ENCODE measurements around the gene HLA-DQA1. TPM values are rescaled to one million over a fixed set of nuclear protein-coding genes. Genes with fewer than 3 reads are reported as not detected.
"Not testable (repeated sequence)": the region's sequence is repeated elsewhere in the genome, so short reads cannot be mapped to it uniquely, and the experiment has no call there.

HLA-DQA1 gene
- not detected for polyA plus RNA-seq (2013, experiment 1 of 4)
- 0.41 TPM for polyA plus RNA-seq (2013, experiment 2 of 4)
- polyA plus RNA-seq (2013, experiment 3 of 4): not detected
- polyA plus RNA-seq (2013, experiment 4 of 4): not detected

- Histone ChIP-seq H3K27me3 (ENCODE audit: control insufficient read depth, insufficient read depth, low read length, poor library complexity, severe bottlenecking) (no peaks in the 10 kb centered on the region), H3K27ac (ENCODE audit: insufficient read depth, low read depth, low read length, poor library complexity, severe bottlenecking) (no peak within 1 kb of the TSS), H3K4me1 (ENCODE audit: control insufficient read depth, insufficient read depth, low read length) (no peaks in the 10 kb centered on the region), H3K4me3 (ENCODE audit: insufficient read depth, low read depth, low read length) (no peak within 1 kb of the TSS), H3K9me3 (ENCODE audit: control insufficient read depth, low read length) (peaks cover 3% of the 10 kb centered on the region), H3K36me3 (ENCODE audit: control insufficient read depth, insufficient read depth, low read length) (no peaks in the 10 kb centered on the region)
- WGBS, 2 experiments: 42 to 50% methylated on average over 3 to 7 of the region's 7 CpGs
Observed at GRCh38 chr6:32637219-32637880, at the start of gene HLA-DQA1. TSS of gene HLA-DQA1 (plus strand) at chr6:32637406. CDS start at chr6:32637459, 53 bp downstream.

GRCh38 chr6:32588156-32588555 lies 49.0 kb upstream of the HLA-DQA1 start:
- 85 to 86% methylated on average over 2 of the region's 2 CpGs for WGBS, 2 experiments

GRCh38 chr6:32589596-32590449 lies 47.4 kb upstream of the HLA-DQA1 start, which contains the start of gene HLA-DRB1:
TSS of gene HLA-DRB1 (minus strand) at chr6:32589848. CDS start at chr6:32589742, 106 bp downstream.
- Histone ChIP-seq H3K4me3 (ENCODE audit: insufficient read depth, low read depth, low read length) (no peak within 1 kb of the TSS), H3K27me3 (ENCODE audit: control insufficient read depth, insufficient read depth, low read length, poor library complexity, severe bottlenecking) (peaks cover 7% of the 10 kb centered on the region), H3K36me3 (ENCODE audit: control insufficient read depth, insufficient read depth, low read length) (no peaks in the 10 kb centered on the region), H3K27ac (ENCODE audit: insufficient read depth, low read depth, low read length, poor library complexity, severe bottlenecking) (no peak within 1 kb of the TSS), H3K9me3 (ENCODE audit: control insufficient read depth, low read length) (no peaks in the 10 kb centered on the region), H3K4me1 (ENCODE audit: control insufficient read depth, insufficient read depth, low read length) (no peaks in the 10 kb centered on the region)
- WGBS, 2 experiments: 69 to 72% methylated on average over 9 of the region's 9 CpGs

More at GRCh38 chr6:32588156-32588555, 49.0 kb upstream of the HLA-DQA1 start:
- Histone ChIP-seq H3K9me3 (ENCODE audit: control insufficient read depth, low read length) (no peaks in the 10 kb centered on the region), H3K27me3 (ENCODE audit: control insufficient read depth, insufficient read depth, low read length, poor library complexity, severe bottlenecking) (peaks cover 12% of the 10 kb centered on the region), H3K27ac (ENCODE audit: insufficient read depth, low read depth, low read length, poor library complexity, severe bottlenecking) (no peak overlapping the region), H3K4me1 (ENCODE audit: control insufficient read depth, insufficient read depth, low read length) (no peaks in the 10 kb centered on the region), H3K4me3 (ENCODE audit: insufficient read depth, low read depth, low read length) (no peak overlapping the region), H3K36me3 (ENCODE audit: control insufficient read depth, insufficient read depth, low read length) (no peaks in the 10 kb centered on the region)

- H3K4me1 ChIP-seq (ENCODE audit: control insufficient read depth, insufficient read depth, low read length); H3K4me3 ChIP-seq (ENCODE audit: insufficient read depth, low read depth, low read length); H3K36me3 ChIP-seq (ENCODE audit: control insufficient read depth, insufficient read depth, low read length); H3K9me3 ChIP-seq (ENCODE audit: control insufficient read depth, low read length); H3K27me3 ChIP-seq (ENCODE audit: control insufficient read depth, insufficient read depth, low read length, poor library complexity, severe bottlenecking); H3K27ac ChIP-seq (ENCODE audit: insufficient read depth, low read depth, low read length, poor library complexity, severe bottlenecking): not testable (repeated sequence)
- 91 to 95% methylated on average over 9 to 10 of the region's 10 CpGs for WGBS, 2 experiments
Observed at GRCh38 chr6:32590713-32591112, 46.5 kb upstream of the HLA-DQA1 start.

GRCh38 chr6:32597024-32597423 lies 40.2 kb upstream of the HLA-DQA1 start:
- Histone ChIP-seq H3K4me3 (ENCODE audit: insufficient read depth, low read depth, low read length) (no peak overlapping the region), H3K9me3 (ENCODE audit: control insufficient read depth, low read length) (no peaks in the 10 kb centered on the region), H3K27ac (ENCODE audit: insufficient read depth, low read depth, low read length, poor library complexity, severe bottlenecking) (no peak overlapping the region), H3K4me1 (ENCODE audit: control insufficient read depth, insufficient read depth, low read length) (no peaks in the 10 kb centered on the region), H3K27me3 (ENCODE audit: control insufficient read depth, insufficient read depth, low read length, poor library complexity, severe bottlenecking) (no peaks in the 10 kb centered on the region), H3K36me3 (ENCODE audit: control insufficient read depth, insufficient read depth, low read length) (no peaks in the 10 kb centered on the region)

GRCh38 chr6:32602383-32602782 lies 34.8 kb upstream of the HLA-DQA1 start:
- H3K4me1 ChIP-seq (ENCODE audit: control insufficient read depth, insufficient read depth, low read length): no peaks in the 10 kb centered on the region
- 64 to 68% methylated on average over 3 of the region's 3 CpGs for WGBS, 2 experiments
- H3K27me3 ChIP-seq (ENCODE audit: control insufficient read depth, insufficient read depth, low read length, poor library complexity, severe bottlenecking): no peaks in the 10 kb centered on the region

GRCh38 chr6:32603222-32603621 lies 34.0 kb upstream of the HLA-DQA1 start:
- 79 to 82% methylated on average over 5 of the region's 5 CpGs for WGBS, 2 experiments
- H3K27ac ChIP-seq (ENCODE audit: insufficient read depth, low read depth, low read length, poor library complexity, severe bottlenecking): no peak overlapping the region
- no peaks in the 10 kb centered on the region for H3K27me3 ChIP-seq (ENCODE audit: control insufficient read depth, insufficient read depth, low read length, poor library complexity, severe bottlenecking)
- no peaks in the 10 kb centered on the region for H3K36me3 ChIP-seq (ENCODE audit: control insufficient read depth, insufficient read depth, low read length)
- no peaks in the 10 kb centered on the region for H3K9me3 ChIP-seq (ENCODE audit: control insufficient read depth, low read length)
- H3K4me1 ChIP-seq (ENCODE audit: control insufficient read depth, insufficient read depth, low read length): no peaks in the 10 kb centered on the region
- no peak overlapping the region for H3K4me3 ChIP-seq (ENCODE audit: insufficient read depth, low read depth, low read length)

More at GRCh38 chr6:32602383-32602782, 34.8 kb upstream of the HLA-DQA1 start:
- no peaks in the 10 kb centered on the region for H3K36me3 ChIP-seq (ENCODE audit: control insufficient read depth, insufficient read depth, low read length)
- H3K4me3 ChIP-seq (ENCODE audit: insufficient read depth, low read depth, low read length): no peak overlapping the region
- no peak overlapping the region for H3K27ac ChIP-seq (ENCODE audit: insufficient read depth, low read depth, low read length, poor library complexity, severe bottlenecking)
- H3K9me3 ChIP-seq (ENCODE audit: control insufficient read depth, low read length): no peaks in the 10 kb centered on the region

GRCh38 chr6:32603888-32604287 lies 33.3 kb upstream of the HLA-DQA1 start:
- no peak overlapping the region for H3K4me3 ChIP-seq (ENCODE audit: insufficient read depth, low read depth, low read length)
- no peaks in the 10 kb centered on the region for H3K9me3 ChIP-seq (ENCODE audit: control insufficient read depth, low read length)
- no peaks in the 10 kb centered on the region for H3K27me3 ChIP-seq (ENCODE audit: control insufficient read depth, insufficient read depth, low read length, poor library complexity, severe bottlenecking)
- no peaks in the 10 kb centered on the region for H3K36me3 ChIP-seq (ENCODE audit: control insufficient read depth, insufficient read depth, low read length)
- WGBS, 2 experiments: 37 to 49% methylated on average over 3 of the region's 3 CpGs
- no peak overlapping the region for H3K27ac ChIP-seq (ENCODE audit: insufficient read depth, low read depth, low read length, poor library complexity, severe bottlenecking)
- H3K4me1 ChIP-seq (ENCODE audit: control insufficient read depth, insufficient read depth, low read length): no peaks in the 10 kb centered on the region

- Histone ChIP-seq H3K4me3 (ENCODE audit: insufficient read depth, low read depth, low read length) (no peak overlapping the region), H3K36me3 (ENCODE audit: control insufficient read depth, insufficient read depth, low read length) (no peaks in the 10 kb centered on the region), H3K4me1 (ENCODE audit: control insufficient read depth, insufficient read depth, low read length) (no peaks in the 10 kb centered on the region), H3K9me3 (ENCODE audit: control insufficient read depth, low read length) (no peaks in the 10 kb centered on the region), H3K27ac (ENCODE audit: insufficient read depth, low read depth, low read length, poor library complexity, severe bottlenecking) (no peak overlapping the region), H3K27me3 (ENCODE audit: control insufficient read depth, insufficient read depth, low read length, poor library complexity, severe bottlenecking) (no peaks in the 10 kb centered on the region)
- 78% methylated on average over 3 of the region's 3 CpGs; no CpG with 5 or more reads in 1 of the 2 experiments for WGBS, 2 experiments
Observed at GRCh38 chr6:32604434-32604877, 32.8 kb upstream of the HLA-DQA1 start.

Measured in ectodermal cell (in vitro differentiated cells).